GM19463 (cell line): ENCODE results near the gene PROSER3.

ENCODE experiments used
- ATAC-seq: cut with Tn5 transposase; IDR thresholded peaks from one replicate; pipeline ENCODE4 v1.9.1; 2021; ENCODE audit warnings: mild to moderate bottlenecking, moderate library complexity; ENCODE audit not compliant: unreplicated experiment

Gene PROSER3

GRCh38 chr19:35757749-35758608, at the start of gene PROSER3:
TSS of gene PROSER3 (plus strand) at chr19:35758176. CDS start at chr19:35758216, 40 bp downstream.
- ATAC-seq, result peak; percentile 94

GRCh38 chr19:35708391-35708790, 49.6 kb upstream of the PROSER3 start:
- ATAC-seq, result no peak

- ATAC-seq, result peak; percentile 36
These were observed 46.9 kb upstream of the PROSER3 start for GRCh38 chr19:35710784-35711723.

GRCh38 chr19:35712567-35713505, 45.1 kb upstream of the PROSER3 start:
- no peak for ATAC-seq

- no peak for ATAC-seq
These were observed 44.5 kb upstream of the PROSER3 start for GRCh38 chr19:35713506-35713850.

- no peak for ATAC-seq
These were observed 44.0 kb upstream of the PROSER3 start for GRCh38 chr19:35713904-35714495.

- no peak for ATAC-seq
These were observed 43.2 kb upstream of the PROSER3 start for GRCh38 chr19:35714601-35715354.

GRCh38 chr19:35715355-35715809, 42.6 kb upstream of the PROSER3 start:
- ATAC-seq, result no peak

GRCh38 chr19:35715981-35716800, 41.8 kb upstream of the PROSER3 start:
- ATAC-seq, result no peak

- ATAC-seq, result peak; percentile 56
These were observed 40.9 kb upstream of the PROSER3 start for GRCh38 chr19:35716801-35717664.

GRCh38 chr19:35717665-35718344, 40.2 kb upstream of the PROSER3 start, which contains the start of gene KMT2B:
TSS of gene KMT2B (plus strand) at chr19:35718003. CDS start at chr19:35718019, 16 bp downstream.
- no peak for ATAC-seq

- ATAC-seq, result no peak
These were observed 39.5 kb upstream of the PROSER3 start for GRCh38 chr19:35718345-35719041.

GRCh38 chr19:35719402-35720162, 38.4 kb upstream of the PROSER3 start:
- ATAC-seq, result no peak

GRCh38 chr19:35720163-35720524, 37.8 kb upstream of the PROSER3 start:
- no peak for ATAC-seq

- ATAC-seq, result no peak
These were observed 37.3 kb upstream of the PROSER3 start for GRCh38 chr19:35720648-35721047.

- ATAC-seq, result no peak
These were observed 36.6 kb upstream of the PROSER3 start for GRCh38 chr19:35721374-35721773.
